Hepatocyte (in vitro differentiated cells): ENCODE data around the gene B4GALT5.

Experiments used
- EZH2 ChIP-seq: fragments of 200-600 bp; sonication (generic); IDR thresholded peaks from 2 replicates; pipeline ENCODE4 v1.6.1; 2016; ENCODE audit warnings: antibody characterized with exemption, mild to moderate bottlenecking, borderline replicate concordance
- TF ChIP-seq, protein P1 (sequence below): fragments of 200-600 bp; sonication (generic); IDR thresholded peaks from 2 replicates; pipeline ENCODE4 v1.5.1; 2016; ENCODE audit warnings: antibody characterized with exemption, mild to moderate bottlenecking; ENCODE audit not compliant: poor library complexity

GRCh38 chr20:49725694-49726093, 12.0 kb upstream of the B4GALT5 start:
- TF ChIP-seq, protein P1, sequence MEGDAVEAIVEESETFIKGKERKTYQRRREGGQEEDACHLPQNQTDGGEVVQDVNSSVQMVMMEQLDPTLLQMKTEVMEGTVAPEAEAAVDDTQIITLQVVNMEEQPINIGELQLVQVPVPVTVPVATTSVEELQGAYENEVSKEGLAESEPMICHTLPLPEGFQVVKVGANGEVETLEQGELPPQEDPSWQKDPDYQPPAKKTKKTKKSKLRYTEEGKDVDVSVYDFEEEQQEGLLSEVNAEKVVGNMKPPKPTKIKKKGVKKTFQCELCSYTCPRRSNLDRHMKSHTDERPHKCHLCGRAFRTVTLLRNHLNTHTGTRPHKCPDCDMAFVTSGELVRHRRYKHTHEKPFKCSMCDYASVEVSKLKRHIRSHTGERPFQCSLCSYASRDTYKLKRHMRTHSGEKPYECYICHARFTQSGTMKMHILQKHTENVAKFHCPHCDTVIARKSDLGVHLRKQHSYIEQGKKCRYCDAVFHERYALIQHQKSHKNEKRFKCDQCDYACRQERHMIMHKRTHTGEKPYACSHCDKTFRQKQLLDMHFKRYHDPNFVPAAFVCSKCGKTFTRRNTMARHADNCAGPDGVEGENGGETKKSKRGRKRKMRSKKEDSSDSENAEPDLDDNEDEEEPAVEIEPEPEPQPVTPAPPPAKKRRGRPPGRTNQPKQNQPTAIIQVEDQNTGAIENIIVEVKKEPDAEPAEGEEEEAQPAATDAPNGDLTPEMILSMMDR: no peak
- no peak for TF ChIP-seq EZH2
